ENCODE measurements around the gene AP3B2.

DNA sequence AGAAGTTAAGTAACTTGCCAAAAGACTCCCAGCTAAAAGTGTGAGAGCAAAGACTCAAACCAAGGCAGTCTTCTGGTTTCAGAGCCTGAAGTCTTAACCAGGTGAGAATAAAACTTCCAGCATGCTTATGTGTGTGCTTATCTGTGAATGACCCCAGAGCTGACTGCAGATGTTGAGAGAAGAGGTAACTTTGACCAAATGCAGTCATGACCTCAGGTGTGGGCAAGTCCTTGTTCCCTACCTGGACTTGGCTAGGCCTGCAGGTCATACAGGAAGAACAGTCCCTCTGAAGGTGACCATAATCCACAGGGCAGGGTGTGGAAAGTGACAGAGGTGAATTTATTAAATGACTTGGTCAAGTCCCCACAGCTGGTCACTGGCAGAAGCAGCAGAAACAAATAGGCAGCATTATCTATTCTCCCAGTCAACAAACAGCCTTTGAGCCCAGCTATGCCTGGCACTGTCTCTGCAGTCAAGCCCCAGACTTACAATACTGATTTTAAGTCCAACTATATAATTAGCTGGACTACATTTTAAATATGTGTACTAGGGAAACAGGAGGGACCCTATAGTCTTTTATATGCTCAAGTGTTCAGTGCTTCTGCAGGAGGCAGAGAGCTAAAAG lies 59.5 kb downstream of the AP3B2 start:
- TF ChIP-seq, protein P1, sequence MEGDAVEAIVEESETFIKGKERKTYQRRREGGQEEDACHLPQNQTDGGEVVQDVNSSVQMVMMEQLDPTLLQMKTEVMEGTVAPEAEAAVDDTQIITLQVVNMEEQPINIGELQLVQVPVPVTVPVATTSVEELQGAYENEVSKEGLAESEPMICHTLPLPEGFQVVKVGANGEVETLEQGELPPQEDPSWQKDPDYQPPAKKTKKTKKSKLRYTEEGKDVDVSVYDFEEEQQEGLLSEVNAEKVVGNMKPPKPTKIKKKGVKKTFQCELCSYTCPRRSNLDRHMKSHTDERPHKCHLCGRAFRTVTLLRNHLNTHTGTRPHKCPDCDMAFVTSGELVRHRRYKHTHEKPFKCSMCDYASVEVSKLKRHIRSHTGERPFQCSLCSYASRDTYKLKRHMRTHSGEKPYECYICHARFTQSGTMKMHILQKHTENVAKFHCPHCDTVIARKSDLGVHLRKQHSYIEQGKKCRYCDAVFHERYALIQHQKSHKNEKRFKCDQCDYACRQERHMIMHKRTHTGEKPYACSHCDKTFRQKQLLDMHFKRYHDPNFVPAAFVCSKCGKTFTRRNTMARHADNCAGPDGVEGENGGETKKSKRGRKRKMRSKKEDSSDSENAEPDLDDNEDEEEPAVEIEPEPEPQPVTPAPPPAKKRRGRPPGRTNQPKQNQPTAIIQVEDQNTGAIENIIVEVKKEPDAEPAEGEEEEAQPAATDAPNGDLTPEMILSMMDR (IDR thresholded peaks at IDR 0.05) = no peak
- no peak for TF ChIP-seq ZFX (IDR thresholded peaks at IDR 0.05; ENCODE audit: borderline replicate concordance)

Measured in 22Rv1 (cell line).